ENCODE measurements around the gene NIPAL4.

The NIPAL4 gene

GRCh38 chr5:157454273-157454672 is 5.7 kb upstream of the NIPAL4 start:
- TF ChIP-seq CTCF (conservative IDR thresholded peaks at IDR 0.05; ENCODE audit: low read depth, low read length) = no peak
- no peak for DNase-seq (ENCODE audit: low read depth)
- H3K4me3 ChIP-seq (ENCODE audit: low read length) = no peak overlapping the region

- no peak overlapping the region for H3K4me3 ChIP-seq (ENCODE audit: low read length)
- TF ChIP-seq CTCF (conservative IDR thresholded peaks at IDR 0.05; ENCODE audit: low read depth, low read length) = no peak
- no peak for DNase-seq (ENCODE audit: low read depth)
Measured at GRCh38 chr5:157455057-157455456, 5.0 kb upstream of the NIPAL4 start.

- no peak overlapping the region for H3K4me3 ChIP-seq (ENCODE audit: low read length)
- no peak for DNase-seq (ENCODE audit: low read depth)
Measured at GRCh38 chr5:157456301-157456700, 3.7 kb upstream of the NIPAL4 start.

GRCh38 chr5:157457391-157457790 is 2.6 kb upstream of the NIPAL4 start:
- no peak overlapping the region for H3K4me3 ChIP-seq (ENCODE audit: low read length)
- no peak for DNase-seq (ENCODE audit: low read depth)
- TF ChIP-seq CTCF (conservative IDR thresholded peaks at IDR 0.05; ENCODE audit: low read depth, low read length) = no peak

More at GRCh38 chr5:157456301-157456700, 3.7 kb upstream of the NIPAL4 start:
- no peak for TF ChIP-seq CTCF (conservative IDR thresholded peaks at IDR 0.05; ENCODE audit: low read depth, low read length)

GRCh38 chr5:157458835-157459234 is 1.2 kb upstream of the NIPAL4 start:
- no peak overlapping the region for H3K4me3 ChIP-seq (ENCODE audit: low read length)
- TF ChIP-seq CTCF (conservative IDR thresholded peaks at IDR 0.05; ENCODE audit: low read depth, low read length) = no peak
- no peak for DNase-seq (ENCODE audit: low read depth)

GRCh38 chr5:157460921-157461792 is 1.1 kb downstream of the NIPAL4 start:
- no peak for DNase-seq (ENCODE audit: low read depth)
- TF ChIP-seq CTCF (conservative IDR thresholded peaks at IDR 0.05; ENCODE audit: low read depth, low read length) = no peak
- no peak overlapping the region for H3K4me3 ChIP-seq (ENCODE audit: low read length)

- no peak for TF ChIP-seq CTCF (conservative IDR thresholded peaks at IDR 0.05; ENCODE audit: low read depth, low read length)
- H3K4me3 ChIP-seq (ENCODE audit: low read length) = no peak overlapping the region
- no peak for DNase-seq (ENCODE audit: low read depth)
Measured at GRCh38 chr5:157463081-157463480, 3.1 kb downstream of the NIPAL4 start.
